ENCODE measurements around the gene SF3B3.
"Not testable (repeated sequence)": the region's sequence is repeated elsewhere in the genome, so short reads cannot be mapped to it uniquely, and the experiment has no call there.

SF3B3 gene

DNA sequence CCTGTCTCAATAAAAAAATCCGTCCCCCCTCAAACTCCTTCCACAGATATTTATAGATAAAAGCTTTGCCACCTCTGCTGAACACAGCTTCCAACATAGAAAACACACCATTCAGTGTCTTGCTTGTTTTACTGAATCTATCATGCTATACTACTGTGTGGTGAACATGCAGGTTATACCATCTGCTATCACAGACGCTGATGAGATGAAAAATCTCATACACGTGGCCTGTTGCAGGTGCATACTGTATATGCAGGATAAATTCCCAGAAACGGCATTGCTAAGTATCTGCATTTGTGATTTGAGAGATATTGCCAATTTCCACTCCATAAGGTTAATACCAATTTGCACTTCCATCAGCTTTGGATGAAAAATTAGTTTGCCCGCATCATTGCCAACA, 92.3 kb downstream of the SF3B3 start:
- no peak for DNase-seq (ENCODE audit: low spot score)

- not testable (repeated sequence) for DNase-seq (ENCODE audit: low spot score)
These were observed 98.2 kb downstream of the SF3B3 start for GRCh38 chr16:70621864-70622263.
